Measurements from ENCODE around the gene RIMBP2. TPM values are rescaled to one million over a fixed set of nuclear protein-coding genes. Genes with fewer than 3 reads are reported as not detected.

Gene RIMBP2
- total RNA-seq, 1 donor from 2014 or later: 0.09 TPM

GRCh38 chr12:130673036-130673705 is 42.9 kb downstream of the RIMBP2 start:
- no peak for TF ChIP-seq CTCF (IDR thresholded peaks at IDR 0.05)
- no peak for ATAC-seq
- Histone ChIP-seq H3K9me3 (no peaks in the 10 kb centered on the region), H3K4me3 (no peak overlapping the region), H3K27me3 (no peaks in the 10 kb centered on the region), H3K27ac (no peak overlapping the region), H3K36me3 (no peaks in the 10 kb centered on the region), H3K4me1 (no peaks in the 10 kb centered on the region)
- intact Hi-C loops (cut with DNase I): no loop called here
- no peak for DNase-seq

- TF ChIP-seq CTCF (IDR thresholded peaks at IDR 0.05): no peak
- no peak overlapping the region for H3K27ac ChIP-seq
- intact Hi-C loops (cut with DNase I): no loop called here
- H3K4me3 ChIP-seq: no peak overlapping the region
- ATAC-seq (no peak), DNase-seq (no peak)
- no peaks in the 10 kb centered on the region for H3K4me1 ChIP-seq
- no peaks in the 10 kb centered on the region for H3K9me3 ChIP-seq
- no peaks in the 10 kb centered on the region for H3K36me3 ChIP-seq
- H3K27me3 ChIP-seq: no peaks in the 10 kb centered on the region
Observed at GRCh38 chr12:130672089-130672820, 43.8 kb downstream of the RIMBP2 start.

- intact Hi-C loops (cut with DNase I): no loop called here
- no peak for TF ChIP-seq CTCF (IDR thresholded peaks at IDR 0.05)
- H3K4me3 ChIP-seq: no peak overlapping the region
- H3K4me1 ChIP-seq: no peaks in the 10 kb centered on the region
- no peak overlapping the region for H3K27ac ChIP-seq
- H3K9me3 ChIP-seq: no peaks in the 10 kb centered on the region
- DNase-seq: no peak
- no peak for ATAC-seq
- H3K36me3 ChIP-seq: no peaks in the 10 kb centered on the region
- no peaks in the 10 kb centered on the region for H3K27me3 ChIP-seq
Observed at GRCh38 chr12:130671556-130671955, 44.5 kb downstream of the RIMBP2 start.

GRCh38 chr12:130669797-130670196 is 46.3 kb downstream of the RIMBP2 start:
- no peaks in the 10 kb centered on the region for H3K4me1 ChIP-seq
- no peak overlapping the region for H3K27ac ChIP-seq
- no peaks in the 10 kb centered on the region for H3K27me3 ChIP-seq
- H3K9me3 ChIP-seq: no peaks in the 10 kb centered on the region
- no peaks in the 10 kb centered on the region for H3K36me3 ChIP-seq
- no peak overlapping the region for H3K4me3 ChIP-seq
- ATAC-seq: no peak
- intact Hi-C loops (cut with DNase I): no loop called here
- no peak for DNase-seq
- no peak for TF ChIP-seq CTCF (IDR thresholded peaks at IDR 0.05)

- ATAC-seq: no peak
- H3K36me3 ChIP-seq: no peaks in the 10 kb centered on the region
Observed at GRCh38 chr12:130669205-130669557, 46.9 kb downstream of the RIMBP2 start.

More at GRCh38 chr12:130669205-130669557, 46.9 kb downstream of the RIMBP2 start:
- DNase-seq: no peak
- Histone ChIP-seq H3K4me3 (no peak overlapping the region), H3K4me1 (no peaks in the 10 kb centered on the region), H3K9me3 (no peaks in the 10 kb centered on the region), H3K27ac (no peak overlapping the region), H3K27me3 (no peaks in the 10 kb centered on the region)
- no peak for TF ChIP-seq CTCF (IDR thresholded peaks at IDR 0.05)
- intact Hi-C loops (cut with DNase I): no loop called here
